Hepatocyte (in vitro differentiated cells): ENCODE data around the gene COX6A1.

Source experiments
- EZH2 ChIP-seq: fragments of 200-600 bp; sonication (generic); IDR thresholded peaks from 2 replicates; pipeline ENCODE4 v1.6.1; 2016; ENCODE audit warnings: antibody characterized with exemption, mild to moderate bottlenecking, borderline replicate concordance
- EZH2phosphoT487 ChIP-seq: fragments of 200-600 bp; sonication (generic); IDR thresholded peaks from one replicate; pipeline ENCODE4 v1.6.1; 2018; ENCODE audit warnings: antibody characterized with exemption, mild to moderate bottlenecking, low read depth, moderate library complexity; ENCODE audit not compliant: unreplicated experiment, severe bottlenecking

GRCh38 chr12:120474616-120474960 lies 36.7 kb downstream of the COX6A1 start:
- TF ChIP-seq EZH2 (no peak), EZH2phosphoT487 (no peak)
